C4-2B (cell line): ENCODE data around the gene FAM89A.

Experiments used
- H3K27ac ChIP-seq: fragments of 450-650 bp; 2 replicates; pipeline ENCODE4 v1.5.1; 2017
- ZFX ChIP-seq: fragments of 450-650 bp; IDR thresholded peaks from 2 replicates; pipeline ENCODE4 v1.6.1; 2017
- TF ChIP-seq, protein P1 (sequence below): fragments of 450-650 bp; conservative IDR thresholded peaks from 2 replicates; pipeline ENCODE4 v1.5.1; 2017; ENCODE audit warnings: mild to moderate bottlenecking

The FAM89A gene

DNA sequence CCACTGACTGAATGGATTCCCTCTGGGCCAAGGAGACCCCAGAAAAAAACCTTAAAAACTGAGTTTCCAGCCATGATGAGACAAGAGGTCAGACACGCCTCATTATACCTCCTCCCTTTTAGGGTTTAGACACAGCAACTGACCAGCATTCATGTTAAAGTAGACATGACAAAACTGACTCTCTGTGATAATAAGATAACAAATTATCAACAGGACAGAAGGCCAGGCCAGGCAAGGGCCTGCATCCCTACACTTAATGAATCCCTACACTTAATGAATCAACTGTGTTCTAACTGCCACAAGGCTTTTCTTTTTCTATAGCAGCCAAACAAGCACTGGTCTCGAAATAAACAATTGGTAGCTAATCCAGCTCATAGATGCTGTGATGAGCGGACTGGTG lies 33.3 kb upstream of the FAM89A start:
- TF ChIP-seq ZFX = no peak
- TF ChIP-seq, protein P1, sequence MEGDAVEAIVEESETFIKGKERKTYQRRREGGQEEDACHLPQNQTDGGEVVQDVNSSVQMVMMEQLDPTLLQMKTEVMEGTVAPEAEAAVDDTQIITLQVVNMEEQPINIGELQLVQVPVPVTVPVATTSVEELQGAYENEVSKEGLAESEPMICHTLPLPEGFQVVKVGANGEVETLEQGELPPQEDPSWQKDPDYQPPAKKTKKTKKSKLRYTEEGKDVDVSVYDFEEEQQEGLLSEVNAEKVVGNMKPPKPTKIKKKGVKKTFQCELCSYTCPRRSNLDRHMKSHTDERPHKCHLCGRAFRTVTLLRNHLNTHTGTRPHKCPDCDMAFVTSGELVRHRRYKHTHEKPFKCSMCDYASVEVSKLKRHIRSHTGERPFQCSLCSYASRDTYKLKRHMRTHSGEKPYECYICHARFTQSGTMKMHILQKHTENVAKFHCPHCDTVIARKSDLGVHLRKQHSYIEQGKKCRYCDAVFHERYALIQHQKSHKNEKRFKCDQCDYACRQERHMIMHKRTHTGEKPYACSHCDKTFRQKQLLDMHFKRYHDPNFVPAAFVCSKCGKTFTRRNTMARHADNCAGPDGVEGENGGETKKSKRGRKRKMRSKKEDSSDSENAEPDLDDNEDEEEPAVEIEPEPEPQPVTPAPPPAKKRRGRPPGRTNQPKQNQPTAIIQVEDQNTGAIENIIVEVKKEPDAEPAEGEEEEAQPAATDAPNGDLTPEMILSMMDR = no peak
- no peak overlapping the region for H3K27ac ChIP-seq

DNA sequence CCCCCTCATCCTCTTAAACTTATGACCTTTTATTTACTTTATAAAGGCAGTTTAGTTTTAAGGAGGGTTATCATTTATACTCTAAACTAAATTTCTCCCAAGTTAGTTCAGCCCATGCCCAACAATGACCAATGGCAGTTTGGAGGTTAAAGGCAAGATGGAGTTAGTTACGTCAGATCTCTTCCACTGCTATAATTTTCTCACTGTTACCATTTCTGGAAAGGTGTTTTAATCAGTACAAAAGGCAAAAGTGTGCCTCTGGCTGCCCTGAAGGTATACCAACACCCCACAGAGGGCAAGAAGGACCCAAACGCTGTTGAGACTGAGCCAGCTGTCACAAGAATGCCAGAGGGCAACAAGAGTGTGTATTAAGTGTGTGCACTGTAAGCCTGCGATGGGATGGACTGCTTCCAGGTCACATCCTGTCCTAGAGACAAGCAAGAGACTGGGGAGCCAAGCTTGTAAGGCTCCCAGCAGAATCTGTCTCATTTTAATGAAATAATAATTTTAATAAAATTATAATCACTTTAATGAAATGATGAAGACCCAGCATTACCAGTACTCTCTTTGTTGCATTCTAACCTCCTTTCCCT lies 32.5 kb upstream of the FAM89A start:
- no peak overlapping the region for H3K27ac ChIP-seq
- no peak for TF ChIP-seq ZFX
- TF ChIP-seq, protein P1 = no peak

- no peak for TF ChIP-seq ZFX
- TF ChIP-seq, protein P1 = no peak
- H3K27ac ChIP-seq = no peak overlapping the region
Observed at GRCh38 chr1:231072041-231072440, 32.0 kb upstream of the FAM89A start.

GRCh38 chr1:231070758-231071444 lies 30.8 kb upstream of the FAM89A start:
- no peak overlapping the region for H3K27ac ChIP-seq
- no peak for TF ChIP-seq ZFX
- TF ChIP-seq, protein P1 = no peak

- TF ChIP-seq, protein P1 = no peak
- TF ChIP-seq ZFX = no peak
- H3K27ac ChIP-seq = no peak overlapping the region
Observed at GRCh38 chr1:231069333-231069732, 29.3 kb upstream of the FAM89A start.

GRCh38 chr1:231068762-231069161 lies 28.7 kb upstream of the FAM89A start:
- H3K27ac ChIP-seq = no peak overlapping the region
- TF ChIP-seq, protein P1 = no peak
- TF ChIP-seq ZFX = no peak

- H3K27ac ChIP-seq = no peak overlapping the region
- TF ChIP-seq, protein P1 = no peak
- no peak for TF ChIP-seq ZFX
Observed at GRCh38 chr1:231065510-231066241, 25.6 kb upstream of the FAM89A start.
